ENCODE results near the gene ATG2B.
A peak's percentile ranks its signal among the peaks of the same experiment; 100 is the strongest.

The ATG2B gene

GRCh38 chr14:96309896-96310330 is 53.2 kb downstream of the ATG2B start:
- DNase-seq (ENCODE audit: low read depth in 2 of 2): no peak

DNA sequence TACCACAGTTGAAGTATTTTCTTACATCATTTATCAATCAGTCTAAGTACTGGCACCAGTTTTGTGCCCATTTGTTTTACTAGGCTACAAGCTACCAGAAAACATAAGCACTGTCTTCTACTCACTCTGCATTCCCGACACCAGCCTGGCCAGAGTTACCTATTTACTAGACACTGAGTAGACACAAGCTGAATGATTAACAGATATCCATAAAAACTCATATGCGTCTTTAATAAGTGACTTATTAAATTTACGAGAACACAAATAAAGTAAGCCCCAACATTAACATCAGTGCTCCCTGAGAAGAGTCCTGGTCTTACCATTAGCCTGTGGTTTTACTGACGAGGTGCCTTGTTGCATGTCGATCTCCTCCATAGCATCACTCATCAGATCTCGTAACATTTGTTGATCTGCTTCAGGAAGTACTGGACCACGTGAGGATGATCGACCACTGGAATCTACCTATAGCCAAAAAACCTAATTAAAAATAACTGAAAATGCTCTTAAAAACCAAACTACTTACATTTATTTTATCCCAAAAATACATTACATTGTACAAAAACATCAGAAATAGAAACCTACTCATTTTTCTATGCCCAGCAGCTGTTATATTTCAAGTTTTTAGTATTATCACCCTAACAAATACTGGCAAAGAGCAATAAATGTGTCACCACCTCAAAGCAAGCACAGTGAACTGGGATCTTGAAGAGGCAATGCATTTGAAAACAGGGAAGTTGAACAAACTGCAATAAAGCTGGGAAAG is 53.8 kb downstream of the ATG2B start:
- no peak for DNase-seq (ENCODE audit: low read depth in 2 of 2)

GRCh38 chr14:96307434-96307833 is 55.7 kb downstream of the ATG2B start:
- no peak for DNase-seq (ENCODE audit: low read depth in 2 of 2)

- no peak for DNase-seq (ENCODE audit: low read depth in 2 of 2)
Measured at GRCh38 chr14:96304956-96305355, 58.2 kb downstream of the ATG2B start.

- DNase-seq (ENCODE audit: low read depth in 2 of 2): no peak
Measured at GRCh38 chr14:96303981-96304380, 59.2 kb downstream of the ATG2B start.

DNA sequence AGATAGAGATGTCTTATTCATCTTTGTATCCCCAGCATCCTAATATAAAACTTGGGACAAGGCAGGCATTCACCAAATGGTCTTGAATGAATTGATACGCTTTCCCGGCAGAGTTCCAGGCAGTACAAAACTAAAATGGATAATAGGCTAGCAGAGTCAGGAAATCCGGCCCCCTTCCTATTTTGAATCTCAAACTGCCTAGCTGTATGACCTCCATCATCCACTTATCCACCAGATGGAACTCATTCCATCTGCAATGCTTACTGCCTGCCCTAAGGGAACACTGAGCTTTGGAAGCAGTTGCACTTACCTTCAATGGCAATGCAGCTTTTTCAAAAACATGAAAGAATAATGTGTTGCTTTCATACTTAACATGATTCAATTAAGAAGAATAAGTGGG is 63.7 kb downstream of the ATG2B start:
- DNase-seq (ENCODE audit: low read depth in 2 of 2): no peak

DNA sequence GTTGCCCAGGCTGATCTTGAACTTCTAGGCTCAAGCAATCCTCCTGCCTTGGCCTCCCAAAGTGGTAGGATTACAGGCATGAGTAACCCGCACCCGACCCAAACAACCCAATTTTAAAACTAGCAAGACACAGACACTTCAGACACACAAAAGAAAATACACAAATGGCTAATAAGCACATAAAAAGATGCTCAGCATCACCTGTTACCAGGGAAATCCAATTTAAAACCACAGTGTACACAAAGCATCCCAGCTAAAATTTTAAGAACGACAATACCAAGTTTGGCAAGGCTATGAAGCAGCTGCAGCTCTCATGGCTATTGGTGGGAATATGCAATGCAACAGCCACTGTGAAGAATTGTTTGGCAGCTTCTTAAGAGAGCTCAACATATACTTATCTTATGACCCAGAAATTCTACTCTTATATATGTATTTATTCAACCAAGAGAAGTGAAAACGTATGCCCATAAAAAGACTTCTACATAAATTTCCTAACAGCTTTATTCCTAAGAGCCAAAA is 65.1 kb downstream of the ATG2B start:
- no peak for DNase-seq (ENCODE audit: low read depth in 2 of 2)

DNA sequence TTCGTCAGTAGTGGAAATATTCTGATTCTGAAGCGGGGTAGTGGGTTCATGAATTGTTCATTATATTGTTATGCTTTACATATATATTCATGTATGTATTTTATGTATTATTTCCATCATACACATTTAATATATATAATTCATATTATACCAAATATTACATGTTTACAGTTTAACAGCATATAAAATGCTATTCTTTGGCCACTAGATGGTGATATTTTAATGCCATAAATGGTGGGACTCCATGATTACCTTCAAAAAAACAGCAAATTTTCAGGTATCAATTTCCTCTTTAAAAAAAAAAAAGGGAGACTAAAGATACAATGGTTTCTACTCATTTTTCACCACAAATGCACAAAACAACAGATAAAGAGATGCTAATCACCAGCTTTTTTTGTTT is 66.1 kb downstream of the ATG2B start:
- DNase-seq (ENCODE audit: low read depth in 2 of 2): no peak

GRCh38 chr14:96294246-96294645 is 68.9 kb downstream of the ATG2B start:
- DNase-seq (ENCODE audit: low read depth in 2 of 2): no peak

DNA sequence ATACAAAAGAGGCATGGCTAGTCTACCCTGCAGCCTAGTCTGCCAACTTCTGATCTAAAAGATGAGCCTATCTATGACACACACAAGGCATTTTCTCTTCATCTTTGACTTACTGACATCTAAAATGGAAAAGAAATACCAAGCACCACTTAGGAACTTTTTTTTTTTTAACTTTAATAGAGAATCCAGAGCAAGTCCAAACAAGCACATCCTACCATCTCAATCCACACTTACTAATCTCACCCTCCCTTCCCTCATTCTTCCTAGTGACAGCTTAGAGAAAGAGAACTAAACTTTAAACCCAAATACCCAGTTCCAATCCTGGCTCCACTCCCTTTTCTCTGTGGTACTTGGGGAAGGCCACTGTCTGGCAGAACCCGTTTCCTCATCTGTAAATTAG is 75.3 kb downstream of the ATG2B start:
- DNase-seq (ENCODE audit: low read depth in 2 of 2): no peak

- DNase-seq (ENCODE audit: low read depth in 2 of 2): no peak
Measured at GRCh38 chr14:96286251-96286650, 76.9 kb downstream of the ATG2B start.

- no peak for DNase-seq (ENCODE audit: low read depth in 2 of 2)
Measured at GRCh38 chr14:96285667-96286066, 77.5 kb downstream of the ATG2B start.

DNA sequence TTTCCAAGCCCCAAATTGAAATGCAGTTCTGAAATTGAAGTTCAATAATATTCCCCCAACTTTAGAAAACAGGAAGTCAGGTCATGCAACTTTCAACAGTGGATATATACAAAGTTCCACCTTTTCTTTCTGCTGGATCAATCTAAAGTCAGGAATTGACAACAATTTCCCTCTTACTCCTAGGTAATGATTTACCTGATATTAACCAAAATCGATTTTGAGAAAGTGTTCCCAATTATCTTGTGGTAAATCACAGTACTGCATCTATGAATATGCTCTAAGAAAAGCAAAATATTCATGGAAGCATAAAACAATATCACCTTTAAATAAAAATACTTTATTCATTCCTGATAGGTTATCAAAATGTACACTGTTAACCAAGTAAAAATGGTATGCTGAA is 78.7 kb downstream of the ATG2B start:
- DNase-seq (ENCODE audit: low read depth in 2 of 2): no peak

DNA sequence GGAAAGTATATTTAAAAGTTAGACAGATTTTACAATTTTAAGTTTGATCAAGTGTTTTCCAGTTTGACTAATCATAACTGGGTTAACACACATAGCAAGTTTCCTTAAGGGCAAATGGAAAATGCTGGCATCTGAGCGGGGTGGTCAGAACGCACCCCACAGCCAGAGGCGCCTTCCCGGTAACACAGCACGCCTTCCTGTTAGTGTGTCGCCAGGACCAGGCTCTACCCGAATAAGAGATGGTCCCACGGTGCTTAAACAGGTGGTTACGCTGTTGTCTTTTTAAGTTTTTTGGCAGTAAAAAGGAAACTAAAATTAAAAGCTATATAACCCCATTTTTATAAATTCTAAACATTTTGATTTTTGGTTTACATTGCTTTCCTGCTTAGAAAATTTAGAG is 79.1 kb downstream of the ATG2B start:
- no peak for DNase-seq (ENCODE audit: low read depth in 2 of 2)

DNA sequence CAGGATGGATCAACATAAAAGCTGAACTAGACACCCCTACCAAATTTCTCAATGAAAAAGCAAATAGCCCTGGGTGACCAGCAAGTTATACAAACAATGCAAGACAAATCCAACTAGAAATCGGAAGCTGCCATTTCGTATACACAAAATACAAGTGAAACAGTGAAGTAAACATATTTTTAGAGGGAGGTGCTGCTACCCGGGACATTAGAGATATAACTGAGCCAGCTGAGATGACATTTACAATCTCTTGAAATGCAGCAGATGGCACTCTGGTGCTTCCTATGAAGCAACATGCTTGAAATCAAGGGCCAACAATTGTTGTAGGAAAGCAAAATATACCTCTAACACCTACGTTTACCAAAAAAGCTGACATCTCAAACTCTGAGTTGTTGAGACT is 81.7 kb downstream of the ATG2B start:
- DNase-seq (ENCODE audit: low read depth in 2 of 2): no peak

GRCh38 chr14:96280104-96280503 is 83.0 kb downstream of the ATG2B start:
- DNase-seq (ENCODE audit: low read depth in 2 of 2): no peak

GRCh38 chr14:96279564-96279963 is 83.6 kb downstream of the ATG2B start:
- no peak for DNase-seq (ENCODE audit: low read depth in 2 of 2)

DNA sequence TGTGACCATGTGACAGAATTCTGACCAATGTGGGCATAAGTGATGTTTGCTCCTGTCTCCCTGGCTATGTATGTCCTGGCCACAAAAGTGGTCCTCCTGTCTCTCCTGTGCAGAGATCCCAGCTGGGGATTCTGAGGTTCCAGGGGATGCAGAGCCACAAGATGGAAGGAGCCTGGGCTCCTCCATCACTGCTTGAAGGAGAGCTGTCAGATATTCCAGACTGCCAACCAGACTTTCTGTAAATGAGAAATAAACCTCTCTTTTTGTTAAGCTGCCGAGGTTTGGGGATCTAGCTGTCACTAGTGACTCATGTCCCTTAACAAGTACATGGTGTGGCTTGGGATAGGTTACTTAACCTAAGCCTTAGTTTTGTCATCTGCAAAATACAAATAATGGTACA is 85.3 kb downstream of the ATG2B start:
- no peak for DNase-seq (ENCODE audit: low read depth in 2 of 2)

- DNase-seq (ENCODE audit: low read depth in 2 of 2): peak; percentile 30 to 53
Measured at GRCh38 chr14:96275177-96276112, 87.7 kb downstream of the ATG2B start.

GRCh38 chr14:96274543-96274942 is 88.6 kb downstream of the ATG2B start:
- no peak for DNase-seq (ENCODE audit: low read depth in 2 of 2)

DNA sequence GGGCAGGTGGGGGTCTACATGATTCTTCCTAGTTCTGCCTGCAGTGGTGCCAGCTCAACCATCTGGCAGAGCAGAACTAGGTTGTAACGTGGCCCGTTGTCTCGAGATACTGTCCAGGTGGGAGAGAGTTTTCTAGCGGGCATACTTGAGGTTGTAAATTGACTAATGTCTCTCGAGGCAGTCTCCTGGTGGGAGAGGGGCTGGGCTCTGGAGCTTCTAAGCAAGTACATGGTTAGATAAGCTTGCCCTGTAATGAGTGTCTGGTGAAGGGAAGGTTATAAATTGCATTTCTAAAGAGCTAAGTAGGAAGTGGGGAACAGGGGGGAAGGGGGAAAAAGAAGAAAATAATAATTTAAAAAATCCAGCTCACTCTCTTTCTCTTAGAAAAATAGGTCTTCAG is 89.0 kb downstream of the ATG2B start:
- DNase-seq (ENCODE audit: low read depth in 2 of 2): no peak

DNA sequence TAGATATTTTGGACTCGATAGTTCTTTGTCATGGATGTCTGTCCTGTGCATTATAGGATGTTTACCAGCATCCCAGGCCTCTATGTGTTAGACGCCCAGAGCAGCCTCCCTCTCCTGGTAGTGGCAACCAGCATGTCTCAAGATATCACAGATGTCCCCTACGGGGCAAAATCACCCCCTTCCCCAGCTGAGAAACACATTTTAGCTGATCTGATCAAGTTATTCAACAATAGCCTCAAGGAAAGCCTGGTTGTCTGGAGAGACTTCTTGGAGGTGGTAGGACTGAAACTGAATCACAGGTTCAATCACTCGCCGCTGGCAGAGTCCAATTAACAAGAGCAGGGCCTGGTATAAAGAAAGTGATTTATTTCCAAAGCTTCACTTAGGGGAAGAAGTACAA is 89.5 kb downstream of the ATG2B start:
- no peak for DNase-seq (ENCODE audit: low read depth in 2 of 2)
